GM23338 (cell line): ENCODE measurements around the gene GRID2IP. TPM values are rescaled to one million over a fixed set of nuclear protein-coding genes. Genes with fewer than 3 reads are reported as not detected.

Source experiments
- ATAC-seq: fragments of 200-7000 bp; cut with Tn5 transposase; 3 replicates; pipeline ENCODE4 v1.9.1; 2020
- DNase-seq: peaks from one replicate; pipeline ENCODE4 v3.0.0-alpha.2; 2015; ENCODE audit warnings: low spot score
- H2AFZ ChIP-seq: fragments of 200-600 bp; sonication (generic); 2 replicates; pipeline ENCODE4 v1.8.0; 2016; ENCODE audit warnings: antibody characterized with exemption, mild to moderate bottlenecking, moderate library complexity
- H3F3A ChIP-seq: fragments of 200-600 bp; sonication (generic); replicated peaks from 2 replicates; pipeline ENCODE4 v1.8.0; 2017; ENCODE audit warnings: antibody characterized with exemption, mixed run types, low read depth
- H3K27ac ChIP-seq: fragments of 200-600 bp; sonication (generic); 2 replicates; pipeline ENCODE4 v1.6.1; 2016; ENCODE audit warnings: low read depth
- H3K27me3 ChIP-seq: fragments of 200-600 bp; sonication (generic); 2 replicates; pipeline ENCODE4 v1.8.0; 2016; ENCODE audit warnings: mild to moderate bottlenecking, mixed run types, moderate library complexity; ENCODE audit not compliant: insufficient read depth
- H3K36me3 ChIP-seq: fragments of 200-600 bp; sonication (generic); 2 replicates; pipeline ENCODE4 v1.8.0; 2016; ENCODE audit warnings: mild to moderate bottlenecking; ENCODE audit not compliant: insufficient read depth
- H3K4me1 ChIP-seq: fragments of 200-600 bp; sonication (generic); 2 replicates; pipeline ENCODE4 v1.8.0; 2016; ENCODE audit warnings: mild to moderate bottlenecking, moderate library complexity; ENCODE audit not compliant: insufficient read depth
- H3K4me2 ChIP-seq: fragments of 200-600 bp; sonication (generic); 2 replicates; pipeline ENCODE4 v1.7.1; 2017; ENCODE audit warnings: mixed run types
- H3K4me3 ChIP-seq: fragments of 200-600 bp; sonication (generic); 2 replicates; pipeline ENCODE4 v1.6.1; 2016; ENCODE audit warnings: mixed run types
- H3K79me2 ChIP-seq: fragments of 200-600 bp; sonication (generic); replicated peaks from 2 replicates; pipeline ENCODE4 v1.8.0; 2017; ENCODE audit warnings: mild to moderate bottlenecking; ENCODE audit not compliant: insufficient read depth
- H3K9me2 ChIP-seq: fragments of 200-600 bp; sonication (generic); 2 replicates; pipeline ENCODE4 v1.8.0; 2017; ENCODE audit not compliant: insufficient read depth
- H4K20me1 ChIP-seq: fragments of 200-600 bp; sonication (generic); replicated peaks from 2 replicates; pipeline ENCODE4 v1.8.0; 2017; ENCODE audit warnings: mild to moderate bottlenecking; ENCODE audit not compliant: insufficient read depth
- H3K27ac Mint-ChIP-seq: 2 replicates; pipeline ENCODE4 v1.8.0; 2020; ENCODE audit warnings: inconsistent platforms, mild to moderate bottlenecking, moderate library complexity, mixed read lengths
- H3K27me3 Mint-ChIP-seq: 3 replicates; pipeline ENCODE4 v1.8.0; 2022; ENCODE audit warnings: low read depth, mild to moderate bottlenecking, moderate library complexity, mixed read lengths, inconsistent platforms; ENCODE audit not compliant: insufficient read depth, poor library complexity
- H3K36me3 Mint-ChIP-seq: 3 replicates; pipeline ENCODE4 v1.8.0; 2021; ENCODE audit warnings: low read depth, mild to moderate bottlenecking, inconsistent platforms, moderate library complexity, mixed read lengths
- H3K4me1 Mint-ChIP-seq: 3 replicates; pipeline ENCODE4 v1.8.0; 2020; ENCODE audit warnings: mild to moderate bottlenecking, inconsistent platforms, mixed read lengths
- H3K4me3 Mint-ChIP-seq: 3 replicates; pipeline ENCODE4 v1.8.0; 2021; ENCODE audit warnings: moderate library complexity, mild to moderate bottlenecking, inconsistent platforms, mixed read lengths
- H3K9me3 Mint-ChIP-seq: 3 replicates; pipeline ENCODE4 v1.8.0; 2020; ENCODE audit warnings: moderate library complexity, mild to moderate bottlenecking, inconsistent platforms, mixed read lengths
- CREB1 ChIP-seq: fragments of 250-450 bp; sonication (Bioruptor Pico); IDR thresholded peaks from 2 replicates; pipeline ENCODE4 v1.5.0; 2020; ENCODE audit warnings: low read depth, mild to moderate bottlenecking, moderate library complexity
- CTCF ChIP-seq, 2 experiments: fragments of 200-600 bp in 1 of 2; sonication (generic) in 1 of 2; conservative IDR thresholded peaks; 2 replicates each; pipeline versions ENCODE4 v1.5.1 to v1.6.1; 2016 to 2017; ENCODE audit warnings: antibody characterized with exemption in 2 of 2, low read depth in 2 of 2, mild to moderate bottlenecking in 2 of 2, moderate library complexity in 1 of 2
- ETS1 ChIP-seq: IDR thresholded peaks from 2 replicates; pipeline ENCODE4 v1.6.1; 2016; ENCODE audit warnings: antibody characterized with exemption
- EZH2 ChIP-seq: fragments of 200-600 bp; sonication (generic); IDR thresholded peaks from one replicate; pipeline ENCODE4 v1.8.0; 2017; ENCODE audit warnings: antibody characterized with exemption, mild to moderate bottlenecking, low read depth; ENCODE audit not compliant: unreplicated experiment
- EZH2phosphoT487 ChIP-seq: fragments of 200-600 bp; sonication (generic); IDR thresholded peaks from one replicate; pipeline ENCODE4 v1.8.1; 2018; ENCODE audit warnings: antibody characterized with exemption; ENCODE audit not compliant: unreplicated experiment
- JUNB ChIP-seq: IDR thresholded peaks from one replicate; pipeline ENCODE4 v1.6.1; 2016; ENCODE audit warnings: antibody characterized with exemption; ENCODE audit not compliant: unreplicated experiment
- NANOG ChIP-seq: IDR thresholded peaks from 2 replicates; pipeline ENCODE4 v1.6.1; 2016; ENCODE audit warnings: antibody characterized with exemption, borderline replicate concordance
- POLR2AphosphoS5 ChIP-seq: IDR thresholded peaks from 2 replicates; pipeline ENCODE4 v1.6.1; 2016; ENCODE audit warnings: antibody characterized with exemption, low read depth
- REST ChIP-seq: IDR thresholded peaks from one replicate; pipeline ENCODE4 v1.6.1; 2018; ENCODE audit warnings: antibody characterized with exemption; ENCODE audit not compliant: unreplicated experiment
- STAT1 ChIP-seq: IDR thresholded peaks from one replicate; pipeline ENCODE4 v1.6.1; 2016; ENCODE audit warnings: antibody characterized with exemption; ENCODE audit not compliant: unreplicated experiment
- ZNF114 ChIP-seq: fragments of 250-450 bp; sonication (Bioruptor Pico); IDR thresholded peaks from 2 replicates; pipeline ENCODE4 v1.5.0; 2020; ENCODE audit warnings: mild to moderate bottlenecking, moderate library complexity
- ZNF331 ChIP-seq: fragments of 250-450 bp; sonication (Bioruptor Pico); IDR thresholded peaks from 2 replicates; pipeline ENCODE4 v1.5.0; 2020; ENCODE audit warnings: low read depth, mild to moderate bottlenecking, moderate library complexity
- ZNF462 ChIP-seq: fragments of 250-450 bp; sonication (Bioruptor Pico); IDR thresholded peaks from 2 replicates; pipeline ENCODE4 v1.5.0; 2020; ENCODE audit warnings: mild to moderate bottlenecking, moderate library complexity
- polyA plus RNA-seq: library from polyadenylated mRNA; unstranded; fragments of >200 nt; fragmentation: Nextera tagmentation; extraction: Ambion mirVana; gene quantifications from 2 replicates; pipeline ENCODE4 v1.2.1, GENCODE V29; 2016
- total RNA-seq: library from RNA; depleted of rRNA; stranded (reverse); fragments of >200 nt; shearing (Covaris generic); gene quantifications from 2 replicates; pipeline ENCODE4 v1.2.3, GENCODE V29; 2014

Gene GRID2IP
- total and polyA plus RNA-seq, 2 experiments from 2014 or later: 0.73 to 1.5 TPM

- peaks cover 9% of the 10 kb centered on the region for H3K27me3 Mint-ChIP-seq
- Histone ChIP-seq H3K27me3 (no peaks in the 10 kb centered on the region), H2AFZ (peak overlapping the region; percentile 49), H3F3A (no peaks in the 10 kb centered on the region), H3K4me1 (no peaks in the 10 kb centered on the region), H3K27ac (no peak overlapping the region), H3K9me2 (no peaks in the 10 kb centered on the region), H4K20me1 (no peaks in the 10 kb centered on the region), H3K79me2 (no peaks in the 10 kb centered on the region), H3K4me3 (no peak overlapping the region), H3K36me3 (no peaks in the 10 kb centered on the region), H3K4me2 (no peak overlapping the region)
- TF ChIP-seq ETS1: no peak
- no peak for TF ChIP-seq ZNF114
- no peak for TF ChIP-seq STAT1
- no peak for TF ChIP-seq POLR2AphosphoS5
- TF ChIP-seq EZH2: no peak
- TF ChIP-seq REST: no peak
- TF ChIP-seq CTCF (conservative IDR thresholded peaks at IDR 0.05; ENCODE audit: low read depth in 2 of 2): no peak
- TF ChIP-seq ZNF331 (CRISPR knock-in tag): no peak
- TF ChIP-seq ZNF462: no peak
- no peak for TF ChIP-seq EZH2phosphoT487
- TF ChIP-seq CREB1 (CRISPR knock-in tag): no peak
- TF ChIP-seq NANOG: no peak
- TF ChIP-seq JUNB: no peak
- peak; percentile 74 for DNase-seq
- no peak overlapping the region for H3K27ac Mint-ChIP-seq
- no peak overlapping the region for H3K4me3 Mint-ChIP-seq
- peak; percentile 87 for ATAC-seq
- no peaks in the 10 kb centered on the region; the same call in 2 of the 3 replicates for H3K4me1 Mint-ChIP-seq
- no peaks in the 10 kb centered on the region for H3K36me3 Mint-ChIP-seq
- H3K9me3 Mint-ChIP-seq: no peaks in the 10 kb centered on the region; the same call in 2 of the 3 replicates
These were observed 4.6 kb downstream of the GRID2IP start for GRCh38 chr7:6546498-6547251.
